NCI-H187 (cell line): ENCODE results near the gene TASP1.

Experiments
- DNase-seq, 2 experiments: peaks; one replicate each; lab custom pipeline; 2025; lab: John Stamatoyannopoulos, UW

The TASP1 gene

DNA sequence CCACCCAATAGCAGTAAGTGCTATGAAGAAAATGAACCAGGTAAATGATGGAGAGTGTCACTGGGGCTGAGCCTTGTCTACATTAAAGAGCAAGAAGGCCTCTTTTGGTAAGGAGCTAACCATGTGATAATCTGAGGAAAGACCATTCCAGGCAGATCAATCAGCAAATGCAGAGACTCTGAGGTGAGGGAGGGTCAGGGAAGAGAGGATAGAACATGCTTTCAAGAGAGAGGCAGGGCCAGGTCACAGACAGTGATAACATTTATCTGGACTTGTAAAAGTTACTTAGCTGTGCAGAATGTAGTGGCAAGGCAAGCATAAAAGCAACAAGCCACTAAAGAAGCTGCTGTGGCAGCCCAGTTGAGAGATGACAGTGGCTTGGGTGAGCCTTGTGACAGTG lies 197.3 kb downstream of the TASP1 start:
- DNase-seq, result no peak

DNA sequence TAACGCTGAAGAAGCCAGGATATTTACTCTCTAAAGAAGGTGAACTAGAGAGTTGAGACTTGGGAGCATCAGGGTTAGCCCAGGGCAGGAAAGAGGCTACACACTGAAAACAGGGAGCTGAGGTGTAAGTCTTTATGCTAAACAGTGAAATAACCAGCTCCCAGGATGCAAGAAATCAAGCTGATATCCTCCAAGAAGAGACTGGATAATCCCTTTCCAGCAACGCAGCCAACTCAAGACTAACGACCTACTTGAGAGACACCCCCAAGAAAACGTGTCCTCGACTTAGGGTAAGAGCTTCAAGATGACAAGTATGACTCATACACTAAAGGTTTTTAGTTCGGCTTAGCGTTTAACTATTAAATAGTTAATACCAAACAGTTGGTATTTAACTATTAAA lies 202.2 kb downstream of the TASP1 start:
- DNase-seq, result no peak

DNA sequence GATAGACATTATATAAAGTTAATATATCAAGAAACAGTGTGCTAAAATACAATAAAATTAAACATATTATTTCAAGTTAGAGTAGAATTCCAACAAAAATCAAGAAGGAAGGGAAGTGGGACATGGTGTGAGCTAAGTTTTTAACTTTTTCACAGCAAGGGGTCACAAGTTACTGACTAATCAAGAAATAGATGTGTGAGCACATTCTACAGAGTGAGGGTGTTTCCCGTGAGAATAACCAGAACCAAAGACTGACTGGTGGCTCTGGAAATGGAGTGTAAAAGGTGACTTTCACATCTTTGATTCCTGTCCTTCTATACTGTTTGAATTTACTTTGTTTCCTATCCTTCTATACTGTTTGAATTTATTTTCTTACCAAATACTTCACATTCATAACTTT lies 206.6 kb downstream of the TASP1 start:
- no peak for DNase-seq

DNA sequence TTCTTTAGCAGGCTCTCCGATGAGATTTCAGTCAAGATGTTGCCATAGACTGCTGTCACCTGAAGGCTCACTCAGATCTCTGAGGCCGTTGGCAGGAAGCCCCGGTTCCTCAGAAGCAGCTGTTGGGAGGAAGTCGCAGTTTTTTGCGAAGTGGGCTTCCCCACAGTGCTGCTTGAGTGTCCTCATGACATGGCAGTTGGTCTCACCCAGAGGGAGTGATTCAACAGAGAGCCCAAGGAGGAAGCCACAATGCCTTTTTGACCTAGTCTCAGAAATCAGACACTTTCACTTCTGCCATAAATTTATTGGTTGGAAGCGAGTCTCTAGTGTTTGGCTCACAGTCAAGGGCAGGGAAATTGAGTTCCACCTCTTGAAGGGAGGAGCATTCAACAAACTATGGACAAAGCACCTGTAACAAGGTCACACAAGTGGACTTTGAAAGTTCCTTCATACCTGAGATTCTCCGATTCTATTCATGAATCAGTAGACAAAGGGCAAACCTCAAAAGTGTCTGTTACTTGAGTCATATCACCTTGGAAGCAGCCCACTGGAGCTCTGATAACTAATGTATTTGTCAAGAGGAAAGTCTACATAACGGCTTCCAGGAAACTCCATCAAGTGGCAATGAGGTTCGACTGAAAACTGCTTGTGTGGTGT lies 208.3 kb downstream of the TASP1 start:
- DNase-seq, result no peak

DNA sequence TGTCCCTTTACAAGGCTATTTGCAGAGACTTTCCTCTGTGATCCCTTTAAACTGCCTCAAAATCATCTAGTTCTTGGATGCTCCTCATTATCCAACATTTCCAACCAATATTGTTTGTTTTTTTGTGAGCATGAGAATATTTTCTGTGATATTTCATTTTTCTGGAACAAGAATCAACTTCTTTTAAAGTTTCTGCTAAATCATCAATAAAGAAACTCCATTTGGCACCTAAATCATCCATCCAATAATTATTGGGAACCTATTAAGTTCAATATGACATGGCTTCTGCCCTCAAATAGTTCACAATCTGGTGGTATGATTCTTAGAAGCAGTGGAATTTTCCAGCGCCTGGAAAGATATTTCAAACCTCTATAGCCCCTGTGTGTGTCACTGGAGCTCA lies 210.0 kb downstream of the TASP1 start:
- no peak for DNase-seq

DNA sequence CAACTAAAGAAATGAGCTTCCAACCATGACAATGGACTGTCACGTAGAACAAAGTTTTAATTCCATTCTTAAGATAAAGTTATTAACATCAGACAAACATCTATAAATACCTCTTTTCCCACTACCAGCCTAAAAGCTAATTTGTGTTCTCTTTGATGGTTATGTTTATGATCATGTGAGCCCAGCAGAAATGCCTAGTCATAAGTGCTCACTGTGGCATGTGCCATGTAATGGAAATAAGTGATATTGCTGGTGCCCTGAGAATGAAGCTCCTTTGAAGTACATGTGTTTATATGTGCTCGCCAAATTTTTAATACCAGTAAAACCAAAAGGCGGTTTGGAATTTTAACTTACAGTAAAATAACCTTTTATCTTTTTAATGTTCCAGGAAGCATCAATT lies 211.9 kb downstream of the TASP1 start:
- DNase-seq, result no peak

DNA sequence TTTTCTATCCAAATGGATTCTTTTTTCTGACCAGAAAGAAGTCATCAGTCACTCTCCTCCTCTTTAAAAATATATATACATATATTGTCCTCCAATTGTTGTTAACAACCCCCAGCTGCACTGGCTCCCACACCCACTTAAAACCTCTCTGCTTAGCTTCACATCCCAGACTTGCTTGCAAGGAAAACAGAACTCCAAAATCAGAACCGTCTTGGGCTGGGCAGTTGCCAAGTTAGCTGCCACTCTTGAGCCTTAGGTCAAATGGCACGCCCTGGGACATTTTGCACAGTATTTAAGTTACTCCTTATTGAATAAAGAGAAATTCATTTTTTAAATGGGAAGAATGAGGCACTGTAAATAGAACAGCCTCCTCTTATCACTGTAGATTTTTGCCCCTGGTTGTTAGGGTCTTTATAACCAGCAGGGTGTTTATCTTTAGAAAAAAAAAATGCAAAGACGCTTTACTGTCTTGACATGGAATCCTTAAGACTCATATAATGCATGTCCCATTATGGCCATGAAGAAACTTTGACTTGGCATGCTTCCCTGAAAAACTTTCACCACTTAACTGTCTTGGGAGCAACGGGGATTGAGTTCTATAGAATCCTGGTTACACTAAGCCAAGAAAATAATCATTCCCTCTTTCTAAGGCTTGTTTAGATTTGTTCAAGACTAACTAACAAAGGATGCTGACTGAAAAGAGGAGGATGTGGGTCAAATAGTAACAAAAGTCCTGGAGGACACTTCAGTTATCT lies 213.2 kb downstream of the TASP1 start:
- DNase-seq, result no peak

DNA sequence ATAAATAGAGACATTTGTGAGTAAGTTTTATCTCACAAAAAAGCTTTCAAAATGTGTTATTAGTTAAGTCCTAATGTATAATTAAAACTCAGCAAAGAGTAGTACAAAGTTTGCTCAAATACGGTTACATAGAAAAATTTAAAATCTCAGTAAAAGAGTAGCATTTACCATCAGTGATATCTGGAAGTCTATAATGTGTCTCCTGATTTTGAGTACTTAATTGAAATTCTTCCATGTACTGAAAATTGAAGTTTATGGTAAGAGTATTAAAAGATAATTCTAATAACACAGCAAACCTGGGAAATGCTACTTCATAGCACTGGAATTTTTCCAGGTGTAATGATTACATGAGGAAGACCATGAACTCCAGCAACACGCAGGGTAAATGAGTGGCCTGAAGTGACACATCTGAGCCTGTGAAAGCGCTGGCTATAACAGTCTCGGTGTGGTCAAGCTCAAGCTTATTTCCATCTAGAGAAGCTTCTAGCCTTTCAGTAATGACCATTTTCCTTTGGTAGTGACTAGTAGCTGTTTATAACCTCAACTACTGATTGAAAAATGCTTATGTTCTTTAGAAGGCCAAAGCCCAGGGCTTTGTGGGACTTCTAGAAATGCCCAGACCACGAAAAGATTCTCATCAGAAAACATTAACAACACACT lies 214.4 kb downstream of the TASP1 start:
- no peak for DNase-seq

DNA sequence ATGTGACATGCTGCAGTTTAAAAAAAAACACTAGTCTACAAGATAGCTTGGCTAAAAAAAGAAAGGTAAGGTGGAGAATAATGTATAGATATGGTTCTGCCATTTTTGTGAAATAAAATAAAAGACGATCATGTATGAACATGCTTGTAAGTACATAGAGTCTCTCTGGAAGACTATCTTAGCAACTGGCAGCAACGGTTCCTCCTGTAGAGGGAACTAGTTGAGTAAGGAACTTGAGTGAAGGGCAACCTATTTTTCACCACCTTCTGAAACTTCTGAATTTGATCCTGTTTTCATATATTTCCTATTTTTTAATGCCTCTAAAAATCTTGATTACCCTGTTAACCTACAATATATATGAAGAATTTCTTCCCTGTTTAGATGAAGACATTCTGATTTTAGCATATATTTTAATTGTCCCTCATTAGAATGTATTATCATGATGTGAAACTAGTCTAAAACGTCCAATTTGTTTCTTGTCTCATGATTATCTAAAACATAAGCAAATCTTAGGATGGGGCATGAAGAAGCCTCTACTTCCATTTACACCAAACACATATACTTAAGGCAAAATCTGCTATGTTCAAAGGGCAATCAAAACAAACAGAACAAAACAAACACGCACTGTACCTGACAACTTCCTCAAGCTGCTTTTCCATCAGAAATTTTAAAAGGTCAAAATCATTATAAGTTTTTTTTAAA lies 215.1 kb downstream of the TASP1 start:
- DNase-seq, result no peak

DNA sequence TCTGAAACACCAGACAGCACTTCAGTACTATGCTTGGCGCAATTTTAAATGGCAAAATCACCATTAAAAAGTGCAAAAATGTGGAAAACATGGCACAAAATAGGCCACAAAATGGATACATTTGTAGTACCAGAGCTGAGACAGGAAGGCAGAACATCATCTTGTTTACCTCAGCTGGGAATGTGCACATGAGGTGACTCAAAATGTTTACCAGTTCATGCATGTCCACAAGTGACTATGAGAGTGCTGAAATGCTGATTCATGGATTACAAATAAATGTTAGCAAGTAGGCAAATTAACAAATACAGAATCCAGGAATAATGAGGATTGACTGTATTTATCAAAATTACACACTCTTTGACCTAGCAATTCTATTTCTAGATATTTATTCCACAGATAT lies 216.1 kb downstream of the TASP1 start:
- DNase-seq, result no peak

DNA sequence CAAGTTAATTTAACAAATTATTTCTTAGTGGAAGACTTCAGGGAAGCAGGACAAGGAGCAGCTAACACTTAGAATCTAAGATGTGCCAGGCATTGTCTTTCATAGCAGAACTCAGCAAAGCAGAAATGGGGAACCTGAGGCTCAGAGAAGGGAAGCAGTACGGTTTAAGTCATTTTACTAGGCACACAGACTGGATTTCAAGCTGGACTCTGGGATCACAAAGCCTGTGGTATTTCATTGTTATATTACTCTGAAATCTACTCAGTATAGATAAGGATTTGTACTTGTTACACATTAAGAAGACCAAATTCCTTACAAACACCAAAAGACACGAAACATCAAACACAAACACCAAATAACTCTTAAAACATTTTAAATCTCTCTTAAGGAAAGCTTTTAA lies 218.1 kb downstream of the TASP1 start:
- no peak for DNase-seq

DNA sequence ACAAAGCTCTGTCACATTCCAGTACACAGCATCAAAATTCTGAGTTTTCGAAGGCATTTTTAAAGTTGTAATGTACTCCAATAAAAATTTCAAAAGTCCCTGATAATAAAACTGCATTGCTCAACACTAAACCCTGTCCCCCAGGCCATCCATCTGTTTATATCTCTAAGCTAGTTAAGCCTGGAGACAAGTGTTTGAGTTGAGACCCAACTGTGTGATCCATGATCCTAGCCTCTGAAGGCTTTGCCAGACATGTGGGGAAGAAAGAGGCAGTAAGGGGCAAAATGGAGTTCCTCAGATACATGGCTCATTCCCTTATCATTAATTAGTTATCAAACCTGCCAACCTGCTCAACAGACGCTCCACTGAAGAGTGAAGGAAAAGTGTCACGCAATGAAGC lies 219.3 kb downstream of the TASP1 start:
- DNase-seq, result no peak

DNA sequence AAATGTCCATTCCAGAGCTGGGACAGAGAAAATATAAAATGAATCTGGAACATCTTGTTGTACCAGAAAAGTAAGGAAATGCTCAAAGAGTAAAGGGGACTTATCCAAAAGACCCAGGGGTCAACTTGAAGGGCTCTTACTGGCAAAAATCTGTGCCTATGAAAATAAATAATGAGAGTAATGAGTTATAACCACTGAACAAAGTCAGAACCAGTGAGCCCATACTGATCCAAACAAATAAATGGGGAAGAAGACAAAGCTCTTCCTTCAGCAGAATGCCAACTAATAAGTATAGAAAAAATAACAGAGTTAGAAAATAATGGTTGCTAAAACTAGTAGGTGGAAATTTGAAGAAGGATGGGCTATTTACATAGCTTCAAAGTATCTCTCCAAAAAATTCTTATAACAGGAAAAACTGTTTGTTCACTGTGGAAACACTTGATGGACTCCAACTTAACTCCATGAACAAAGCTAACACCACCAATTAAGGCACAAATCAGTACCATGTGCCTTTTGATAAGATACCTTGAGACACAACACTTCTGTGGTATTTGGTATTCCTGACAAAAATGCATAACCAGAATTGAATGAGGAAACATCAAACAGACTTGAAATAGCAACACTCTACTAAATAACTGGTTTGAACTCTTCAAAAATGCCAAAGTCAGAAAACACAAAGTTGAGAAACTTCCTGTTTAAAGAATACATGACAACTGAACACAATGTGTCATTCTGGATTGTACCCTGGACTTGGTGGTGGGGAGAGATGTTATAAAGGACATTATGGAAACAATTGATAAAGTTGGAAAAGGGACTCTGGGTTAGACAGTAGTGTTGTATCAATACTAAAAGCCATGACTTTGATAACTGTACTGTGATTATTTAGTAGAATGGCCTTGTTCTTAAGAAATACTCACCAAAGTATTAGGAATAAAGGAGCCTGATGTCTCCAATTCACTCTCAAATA lies 220.2 kb downstream of the TASP1 start:
- no peak for DNase-seq

DNA sequence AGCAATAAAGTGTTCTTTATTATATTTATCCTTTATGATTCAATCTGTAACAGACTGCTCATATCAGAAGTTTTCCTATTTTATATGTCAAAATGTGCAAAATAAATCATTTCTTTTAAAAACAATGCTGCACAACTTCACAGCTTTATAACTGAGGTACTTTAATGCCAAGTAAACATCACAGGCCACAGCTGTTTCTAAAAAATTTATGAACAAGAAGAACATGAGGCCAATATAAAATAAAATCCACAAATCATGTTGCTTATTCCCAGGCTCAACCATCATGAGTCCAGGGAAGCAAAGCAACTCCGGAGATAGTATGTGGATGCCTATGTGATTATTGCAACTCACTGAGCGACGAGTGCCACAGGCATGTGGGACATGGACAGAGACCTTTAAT lies 222.2 kb downstream of the TASP1 start:
- DNase-seq, result no peak

DNA sequence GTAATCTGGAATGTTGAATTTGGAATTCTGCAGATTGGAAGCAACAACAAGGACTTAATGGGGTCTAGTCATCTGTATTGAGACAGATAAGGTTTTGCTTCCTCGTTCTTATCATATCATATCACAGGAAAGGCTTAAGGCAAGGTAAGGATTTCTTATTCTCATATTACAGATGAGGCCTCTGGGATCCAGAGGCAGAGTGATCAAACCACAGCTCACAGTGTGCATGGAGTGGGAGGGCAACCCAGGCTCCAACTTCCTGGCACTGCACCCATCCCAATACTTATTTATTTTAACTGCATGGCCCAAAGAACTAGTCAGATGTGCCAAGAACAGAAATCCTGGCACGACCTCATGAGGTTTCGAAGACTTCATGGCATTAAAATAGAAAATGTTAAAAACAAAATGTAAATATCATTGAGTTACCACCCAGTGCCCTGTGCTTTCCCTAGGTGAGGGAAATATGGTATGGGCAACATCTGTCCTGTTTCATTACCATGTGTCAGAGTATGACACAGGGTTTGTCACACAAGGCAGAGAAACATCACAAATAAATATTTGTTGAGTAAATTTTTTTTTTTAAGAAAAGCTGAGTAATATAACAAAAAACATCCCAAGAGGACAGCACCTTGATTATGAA lies 225.8 kb downstream of the TASP1 start:
- no peak for DNase-seq

DNA sequence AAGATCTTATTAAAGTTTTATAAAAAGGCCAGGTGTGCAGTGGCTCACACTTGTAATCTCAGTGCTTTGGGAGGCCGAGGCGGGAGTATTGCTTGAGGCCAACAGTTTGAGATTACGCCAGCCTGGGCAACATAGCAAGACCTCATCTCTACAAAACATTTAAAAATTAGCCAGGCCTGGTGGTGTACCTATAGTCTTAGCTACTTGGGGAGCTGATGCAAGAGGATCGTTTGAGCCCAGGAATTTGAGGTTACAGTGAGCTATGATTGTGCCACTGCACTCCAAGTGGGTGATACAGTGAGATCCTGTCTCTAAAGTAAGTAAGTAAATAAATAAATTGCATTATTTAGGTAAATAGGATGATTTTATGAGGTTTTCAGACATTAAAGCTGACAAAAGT lies 234.4 kb downstream of the TASP1 start:
- no peak for DNase-seq

DNA sequence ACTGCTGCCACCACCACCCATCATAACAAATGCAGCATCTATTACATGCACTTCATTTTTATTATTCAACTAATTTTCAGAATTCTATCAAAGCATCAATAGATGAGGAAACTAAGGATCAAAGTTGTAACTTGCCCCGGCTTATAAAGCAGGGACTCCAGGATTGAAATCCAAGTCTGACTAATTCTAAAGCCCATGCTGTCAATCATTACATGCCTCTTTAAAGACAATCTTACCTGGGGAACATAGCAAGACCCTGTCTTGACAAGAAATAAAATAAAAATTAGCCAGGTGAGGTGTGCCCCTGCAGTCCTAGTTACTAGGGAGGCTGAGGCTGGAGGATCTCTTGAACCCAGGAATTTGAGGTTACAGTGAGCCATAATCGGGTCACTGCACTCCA lies 235.3 kb downstream of the TASP1 start:
- no peak for DNase-seq

DNA sequence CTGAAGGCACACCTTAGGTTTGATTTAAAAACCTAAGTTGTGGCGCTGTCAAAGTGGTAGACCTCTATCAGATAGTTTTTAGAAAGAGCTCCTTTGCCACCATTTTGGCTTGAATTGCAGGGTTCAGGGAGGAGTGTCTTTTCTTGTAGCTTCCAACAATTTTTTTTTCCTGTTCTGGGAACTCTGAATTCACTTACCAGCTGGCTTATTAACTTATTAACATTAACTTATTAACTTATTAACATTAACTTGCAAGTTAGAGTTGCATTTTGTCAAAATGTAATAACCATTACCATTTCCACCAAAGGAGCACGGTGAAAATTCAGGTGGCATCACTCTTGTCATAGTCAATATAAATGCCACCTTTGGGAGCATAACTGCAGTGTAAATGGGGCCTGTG lies 235.7 kb downstream of the TASP1 start:
- DNase-seq, result no peak

DNA sequence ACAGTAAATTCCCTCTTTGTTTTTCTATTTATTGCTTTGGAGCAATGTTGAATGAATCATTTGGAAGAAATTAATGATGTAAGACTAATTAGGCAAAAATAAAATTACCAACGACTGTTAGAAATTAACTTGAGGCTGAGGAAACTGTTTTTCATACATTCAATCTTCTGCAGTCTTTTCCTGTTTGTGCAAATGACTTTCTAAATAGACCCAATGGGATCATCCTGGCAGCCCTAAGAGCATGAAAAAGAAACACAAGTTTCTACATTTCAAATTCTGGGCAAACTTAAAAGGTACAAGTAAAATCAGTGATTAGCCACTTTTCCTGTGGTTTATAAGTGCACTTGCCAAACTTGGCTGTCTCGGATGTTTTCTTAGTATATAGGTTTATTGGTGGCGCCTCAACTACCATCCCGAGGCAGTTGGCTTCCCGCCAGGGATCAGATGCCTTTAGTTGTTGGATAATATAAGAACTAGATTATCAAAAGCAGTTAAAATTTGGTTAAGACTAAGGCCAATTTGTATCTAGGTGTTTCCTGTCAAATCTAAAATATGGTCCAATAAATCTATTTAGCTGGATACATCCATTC lies 236.5 kb downstream of the TASP1 start:
- DNase-seq, result no peak

DNA sequence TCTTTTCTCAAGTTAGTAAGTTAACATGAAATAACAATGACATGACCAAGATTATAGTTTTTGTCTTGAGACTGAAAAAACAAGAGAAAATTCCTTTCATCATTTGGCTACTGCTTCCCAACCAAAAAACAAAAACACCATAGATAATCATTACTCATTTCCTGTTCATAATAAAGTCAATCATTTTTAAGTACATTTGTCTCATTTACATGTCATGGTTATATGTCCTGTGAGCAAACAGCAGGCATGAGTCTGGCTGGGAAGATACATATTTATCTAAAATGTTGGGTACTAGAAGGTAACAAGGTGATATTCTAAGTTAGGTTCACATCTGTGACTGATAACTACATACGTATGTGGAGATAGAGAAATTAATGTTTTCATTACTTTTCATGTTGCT lies 237.1 kb downstream of the TASP1 start:
- DNase-seq, result no peak

DNA sequence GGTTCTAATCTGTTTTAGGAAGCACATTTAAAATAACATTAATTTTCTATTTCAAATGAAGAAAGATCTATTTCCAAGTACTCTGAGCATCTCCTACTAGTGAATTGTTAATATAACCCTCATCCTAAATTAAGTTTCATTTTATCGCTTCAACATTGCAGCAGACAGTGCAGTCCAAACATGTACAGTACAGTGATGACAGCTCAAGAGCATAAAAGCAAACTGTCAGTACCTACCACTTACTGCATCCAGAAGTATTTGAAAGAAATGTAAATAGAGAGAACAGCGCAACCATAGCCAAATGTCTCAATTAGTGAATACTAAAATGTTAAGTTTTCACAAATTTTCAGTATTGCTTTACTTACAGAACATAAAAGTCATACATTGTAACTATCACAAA lies 238.3 kb downstream of the TASP1 start:
- no peak for DNase-seq
